COLO829 (cell line): ENCODE measurements around the gene EML6.
"Not testable (repeated sequence)": the region's sequence is repeated elsewhere in the genome, so short reads cannot be mapped to it uniquely, and the experiment has no call there.

Experiments
- DNase-seq: peaks from one replicate; pipeline ENCODE4 v3.0.0; 2012; ENCODE audit warnings: low spot score

Gene EML6

GRCh38 chr2:54850171-54851122 is 127.0 kb downstream of the EML6 start:
- no peak for DNase-seq

GRCh38 chr2:54853616-54854310 is 130.3 kb downstream of the EML6 start:
- no peak for DNase-seq

GRCh38 chr2:54855434-54855833 is 132.0 kb downstream of the EML6 start:
- no peak for DNase-seq

- DNase-seq: no peak
Measured at GRCh38 chr2:54858021-54858681, 134.7 kb downstream of the EML6 start.

GRCh38 chr2:54859416-54859815 is 136.0 kb downstream of the EML6 start:
- no peak for DNase-seq

GRCh38 chr2:54859997-54860701 is 136.7 kb downstream of the EML6 start:
- peak; percentile 14 for DNase-seq

GRCh38 chr2:54862229-54862628 is 138.8 kb downstream of the EML6 start:
- no peak for DNase-seq

GRCh38 chr2:54862742-54863141 is 139.3 kb downstream of the EML6 start:
- no peak for DNase-seq

GRCh38 chr2:54863660-54864059 is 140.2 kb downstream of the EML6 start:
- DNase-seq: no peak

- no peak for DNase-seq
Measured at GRCh38 chr2:54864096-54864495, 140.6 kb downstream of the EML6 start.

- no peak for DNase-seq
Measured at GRCh38 chr2:54864727-54865126, 141.3 kb downstream of the EML6 start.

- no peak for DNase-seq
Measured at GRCh38 chr2:54866179-54866578, 142.7 kb downstream of the EML6 start.

- DNase-seq: no peak
Measured at GRCh38 chr2:54866868-54867267, 143.4 kb downstream of the EML6 start.

- DNase-seq: no peak
Measured at GRCh38 chr2:54867457-54867856, 144.0 kb downstream of the EML6 start.

GRCh38 chr2:54871457-54872107 is 148.1 kb downstream of the EML6 start:
- DNase-seq: no peak

GRCh38 chr2:54872780-54873179 is 149.3 kb downstream of the EML6 start:
- DNase-seq: no peak

- not testable (repeated sequence) for DNase-seq
Measured at GRCh38 chr2:54873236-54873635, 149.8 kb downstream of the EML6 start.

GRCh38 chr2:54876764-54877163 is 153.3 kb downstream of the EML6 start:
- no peak for DNase-seq

- no peak for DNase-seq
Measured at GRCh38 chr2:54878182-54878581, 154.7 kb downstream of the EML6 start.

- DNase-seq: no peak
Measured at GRCh38 chr2:54879032-54879431, 155.6 kb downstream of the EML6 start.

GRCh38 chr2:54879598-54880332 is 156.3 kb downstream of the EML6 start:
- DNase-seq: no peak
